Activated CD8-positive, alpha-beta memory T cell treated with anti-CD3 and anti-CD28 coated beads, Interleukin-2, amount 50 U/mL, for 24 hours (primary cell): Measurements from ENCODE around the gene NECAB2.
A peak's percentile ranks its signal among the peaks of the same experiment; 100 is the strongest.

Experiments used
- DNase-seq: peaks from one replicate; pipeline ENCODE4 v3.0.0-alpha.2; 2020; ENCODE audit errors: extremely low read depth

The NECAB2 gene

DNA sequence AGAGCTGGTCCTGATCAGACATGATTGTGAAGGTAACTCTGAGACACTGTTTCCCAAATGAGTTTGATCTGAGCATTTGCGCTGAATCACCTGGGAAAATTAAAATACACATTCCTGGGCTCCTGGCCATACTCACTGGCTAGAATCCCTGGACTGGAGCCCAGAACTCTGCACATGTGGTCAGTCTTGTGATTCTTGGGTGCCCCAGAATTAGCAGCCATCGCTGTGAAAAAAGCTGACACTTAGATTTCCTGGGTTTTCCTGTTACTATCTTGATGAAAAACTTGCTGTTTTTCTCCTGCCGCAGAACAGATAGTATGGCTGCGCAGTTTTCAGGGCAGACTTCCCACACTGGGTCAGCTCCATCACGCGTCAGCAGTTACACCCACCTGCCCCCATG lies 24.6 kb downstream of the NECAB2 start:
- DNase-seq = no peak

DNA sequence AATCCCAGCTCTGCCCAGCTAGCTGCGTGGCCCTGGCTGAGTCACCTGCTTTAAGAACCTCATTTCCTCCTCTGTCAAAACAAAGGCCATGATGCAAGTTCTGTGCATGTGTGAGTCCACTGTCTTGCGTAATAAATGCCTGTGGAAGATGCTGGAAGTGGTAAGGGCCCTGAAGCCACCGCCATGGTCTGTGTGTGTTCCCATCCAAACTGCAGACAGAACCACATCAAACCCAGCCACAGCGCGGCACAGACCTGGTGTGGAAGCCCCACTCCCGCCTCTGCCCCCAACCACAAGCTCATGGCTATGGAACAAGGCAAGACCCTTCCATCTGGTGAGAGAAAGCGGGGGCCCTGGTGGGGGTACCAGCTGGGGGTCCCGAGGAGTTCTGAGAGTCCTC lies 26.0 kb downstream of the NECAB2 start:
- DNase-seq = no peak

DNA sequence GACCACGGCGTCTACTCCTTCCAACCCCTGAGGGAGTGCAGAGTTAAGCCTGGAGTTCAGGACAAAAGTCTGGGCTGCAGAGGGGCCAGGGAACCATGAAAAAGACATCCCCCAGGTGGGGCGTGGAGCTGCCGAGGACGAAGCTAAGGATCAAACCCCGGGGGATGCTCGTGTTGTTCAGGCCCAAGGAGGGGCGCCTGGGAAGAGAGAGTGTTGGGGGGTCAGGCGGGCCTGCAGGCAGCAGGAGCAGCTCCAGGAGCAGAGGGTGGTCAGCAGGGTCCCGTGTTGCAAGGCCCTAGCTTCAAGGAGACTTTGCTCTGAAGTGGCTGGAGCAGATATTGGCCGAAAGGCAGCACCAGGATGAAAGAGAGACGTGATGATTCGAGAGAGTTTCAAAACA lies 26.7 kb downstream of the NECAB2 start:
- DNase-seq = no peak

DNA sequence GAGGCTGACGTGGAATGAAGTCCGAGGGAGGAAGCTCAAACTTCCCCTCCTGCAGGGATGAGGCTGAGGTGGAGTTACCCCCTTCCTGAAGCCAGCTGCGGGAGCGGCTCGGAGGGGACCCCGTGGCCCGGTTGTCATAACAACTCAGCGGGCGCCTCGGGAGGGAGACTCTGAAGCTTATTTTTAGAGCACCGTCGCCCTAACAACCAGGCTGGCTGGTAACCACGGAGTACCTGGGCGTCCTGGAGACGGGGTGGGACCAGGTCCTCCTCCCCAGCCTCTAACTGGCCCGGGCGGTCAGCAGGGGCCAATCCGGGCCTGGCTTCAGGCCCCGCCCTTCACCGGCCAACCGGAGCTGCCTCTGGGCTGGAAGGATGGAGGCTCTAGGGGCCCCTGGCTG lies 27.7 kb downstream of the NECAB2 start:
- DNase-seq = no peak

DNA sequence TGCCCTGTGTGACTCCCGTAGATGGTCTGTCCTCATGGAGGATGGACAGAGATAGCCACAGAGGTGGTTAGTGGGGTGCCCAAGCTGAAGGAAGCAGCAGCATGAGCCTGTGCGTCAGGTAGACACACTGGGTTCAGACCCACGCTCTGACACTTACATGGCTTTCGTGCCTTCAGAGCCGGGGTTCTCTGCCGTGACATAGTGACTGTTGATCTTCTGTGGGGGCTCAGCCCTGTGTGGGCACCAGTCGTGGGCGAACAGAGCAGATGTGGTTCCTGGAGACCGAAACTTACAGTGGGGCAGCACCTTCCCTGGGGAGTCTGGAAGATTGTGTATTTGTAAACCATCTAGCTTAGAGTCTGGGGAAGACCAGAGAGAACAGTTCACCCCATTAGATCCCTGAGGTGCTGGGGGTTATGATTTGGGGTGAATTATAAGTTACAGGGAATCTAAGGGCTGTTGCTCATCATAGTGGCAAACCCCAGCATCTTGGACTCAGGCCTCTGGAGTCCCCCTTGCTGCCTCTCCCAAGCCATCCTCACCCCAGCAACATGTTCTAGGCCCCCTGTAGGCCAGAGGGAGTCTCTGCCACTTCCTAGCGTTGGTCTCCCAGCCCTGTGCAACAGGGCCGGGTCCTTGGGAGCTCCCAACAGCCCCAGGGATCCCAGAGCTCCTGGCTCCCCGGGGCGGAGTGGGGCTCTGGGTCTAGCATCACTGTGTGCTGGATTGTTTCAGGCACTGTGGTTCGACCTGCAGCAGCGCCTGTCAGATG lies 28.6 kb downstream of the NECAB2 start:
- DNase-seq = no peak

DNA sequence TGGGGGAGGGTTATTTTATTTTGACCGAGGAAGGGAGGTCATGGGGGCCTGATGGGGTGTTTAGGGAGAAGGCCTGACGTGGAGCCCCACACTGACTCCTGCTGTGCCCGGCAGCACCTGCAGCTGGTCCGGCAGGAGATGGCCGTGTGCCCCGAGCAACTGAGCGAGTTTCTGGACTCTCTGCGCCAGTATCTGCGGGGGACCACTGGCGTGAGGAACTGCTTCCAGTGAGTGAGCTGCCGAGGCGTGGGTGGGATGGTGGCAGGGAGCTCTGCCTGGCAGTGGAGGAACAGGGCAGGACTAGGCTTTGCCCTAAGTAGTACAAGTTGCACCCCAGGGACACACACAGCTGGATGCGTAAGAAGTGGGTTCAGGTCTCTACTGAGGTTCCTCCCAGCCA lies 30.0 kb downstream of the NECAB2 start:
- DNase-seq = no peak

DNA sequence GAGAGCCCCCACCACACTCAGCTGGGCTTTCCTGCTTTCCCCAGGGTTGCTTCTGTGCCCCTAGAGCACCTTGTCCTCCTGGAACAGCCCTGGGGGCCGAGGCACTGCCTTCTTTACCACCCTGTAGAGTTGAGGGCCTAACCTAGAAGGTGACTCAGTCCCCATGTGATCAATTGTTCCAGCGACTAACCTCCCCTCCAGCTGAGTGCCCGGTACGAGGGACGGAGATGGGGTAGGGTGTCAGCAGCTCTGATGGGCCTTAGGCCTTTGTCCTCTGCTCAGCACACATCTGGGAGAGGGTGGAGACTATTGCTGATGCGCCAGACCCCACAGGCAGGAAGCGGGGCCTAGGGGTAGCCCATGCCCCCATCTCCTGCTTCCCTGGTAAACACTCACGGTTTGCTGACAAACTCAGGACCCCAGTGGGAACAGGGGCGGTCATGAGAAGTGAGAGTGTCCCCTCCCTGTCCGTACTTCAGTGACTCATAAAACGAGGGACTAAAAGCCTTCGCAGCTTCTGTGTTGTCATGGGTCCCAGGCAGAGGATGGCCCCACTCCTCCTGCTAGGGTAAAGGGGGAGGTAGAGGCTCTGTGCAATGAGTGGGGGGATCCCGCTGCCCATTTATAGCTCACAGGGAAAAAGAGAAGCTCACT lies 33.1 kb downstream of the NECAB2 start:
- DNase-seq = no peak

DNA sequence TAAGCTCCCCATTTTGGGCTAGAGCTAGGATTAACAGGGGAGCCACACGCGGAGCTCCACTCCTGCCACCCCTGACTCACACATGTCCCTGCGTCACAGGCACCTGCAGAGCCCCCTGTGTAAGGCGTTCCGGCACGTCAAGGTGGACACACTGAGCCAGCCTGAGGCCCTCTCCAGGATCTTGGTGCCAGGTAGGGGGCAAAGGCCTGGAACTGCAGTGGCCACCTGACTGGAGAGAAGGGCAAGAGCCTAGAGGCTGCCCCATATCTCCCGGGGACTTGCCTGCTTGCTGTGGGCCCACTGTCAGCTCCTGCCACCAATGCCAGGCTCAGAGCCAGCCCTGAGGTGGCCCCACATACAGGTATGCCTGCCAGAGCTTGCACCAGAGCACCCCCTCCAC lies 33.7 kb downstream of the NECAB2 start:
- DNase-seq = no peak

DNA sequence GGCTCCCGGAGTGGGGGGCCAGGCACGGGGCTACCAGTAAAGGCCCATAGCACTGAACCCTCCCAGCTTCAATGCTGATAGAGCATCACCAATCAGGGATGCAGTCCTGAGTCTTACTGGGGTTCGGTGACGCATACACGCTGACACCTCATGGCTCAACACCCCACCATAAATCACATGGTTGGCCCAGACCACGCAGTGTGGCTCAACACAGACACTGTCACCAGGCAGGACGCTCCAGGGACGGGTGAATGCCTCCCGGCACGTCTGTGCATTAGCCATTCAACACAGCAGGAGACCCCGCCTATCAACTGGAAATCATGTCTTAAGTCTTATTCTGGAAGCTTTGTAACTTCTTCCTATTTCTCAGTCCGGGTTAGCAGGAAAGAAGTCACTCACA lies 35.0 kb downstream of the NECAB2 start:
- no peak for DNase-seq

DNA sequence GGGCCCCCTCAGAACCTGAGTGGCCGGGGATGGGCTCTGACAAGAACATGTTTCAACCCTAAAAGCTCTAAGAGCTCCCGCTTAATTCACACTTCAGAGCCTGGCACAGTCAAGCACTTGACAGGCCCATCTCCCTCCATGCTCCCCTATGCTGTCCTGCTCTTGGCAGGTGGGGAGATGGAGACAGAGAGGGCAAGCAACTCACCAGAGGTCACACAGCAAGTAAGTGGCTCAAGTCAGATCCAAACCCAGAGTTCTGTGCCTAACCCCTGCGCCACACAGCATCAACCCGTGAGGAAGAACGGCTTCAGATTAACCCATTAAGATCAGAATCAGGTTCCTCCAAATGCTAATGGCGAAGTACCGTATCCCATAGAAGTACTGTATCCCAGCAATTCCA lies 36.4 kb downstream of the NECAB2 start:
- no peak for DNase-seq

DNA sequence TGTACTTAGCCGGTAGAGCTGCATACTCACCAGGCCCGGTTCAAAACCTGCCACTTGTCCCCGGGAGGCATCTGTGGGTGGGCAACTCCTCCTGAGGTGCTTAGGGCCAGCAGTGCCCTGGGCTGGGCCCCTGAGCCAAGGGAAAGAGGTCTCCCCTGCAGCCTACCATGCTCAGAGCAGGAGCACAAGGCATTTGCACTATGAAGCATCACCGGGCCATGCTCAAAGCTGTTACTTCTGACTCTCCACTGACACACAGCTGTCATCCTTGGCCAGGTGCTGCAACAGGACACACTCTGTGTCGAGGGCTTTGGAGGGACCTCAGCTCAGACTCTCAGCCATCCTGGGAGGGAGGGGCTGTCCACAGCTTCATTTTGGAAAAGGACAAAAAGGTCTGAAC lies 37.3 kb downstream of the NECAB2 start:
- DNase-seq = no peak

DNA sequence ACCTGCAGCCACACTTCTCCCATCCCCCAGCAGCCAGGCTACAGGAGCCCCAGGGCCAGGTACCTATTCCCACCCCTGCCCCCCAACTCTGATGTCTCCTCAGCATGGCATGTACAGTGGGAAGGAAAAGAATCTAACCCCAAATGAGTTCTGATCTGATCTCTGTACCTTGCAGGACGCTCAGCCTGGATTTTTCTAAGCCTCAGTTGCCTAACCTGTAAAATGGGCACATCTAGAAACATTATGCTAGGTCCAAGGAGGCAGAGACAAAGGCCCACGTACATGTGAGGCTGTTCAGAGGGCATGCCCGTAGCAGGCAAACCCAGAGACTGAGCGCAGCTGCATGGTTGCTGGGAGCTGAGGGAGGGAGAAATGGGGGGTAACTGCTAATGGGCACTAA lies 39.5 kb downstream of the NECAB2 start:
- DNase-seq = no peak

DNA sequence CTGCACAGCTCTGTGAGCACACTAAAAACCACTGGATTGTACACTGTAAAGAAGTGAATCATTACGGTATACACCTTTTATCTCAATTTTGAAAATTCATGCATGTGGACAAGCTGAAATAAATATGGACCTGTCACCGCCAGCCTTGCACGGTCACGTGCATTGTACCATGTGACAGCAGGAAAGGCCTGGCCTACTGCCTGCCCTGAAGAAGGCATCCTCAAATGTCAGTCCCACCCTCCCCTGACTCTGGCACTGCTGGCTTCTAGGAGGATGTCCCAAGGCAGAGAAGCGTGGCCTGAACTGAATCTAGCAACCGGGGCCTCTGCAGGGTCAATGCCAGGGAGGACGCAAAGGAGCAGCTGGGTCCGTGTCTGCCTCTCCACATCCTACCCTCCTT lies 39.9 kb downstream of the NECAB2 start:
- no peak for DNase-seq

DNA sequence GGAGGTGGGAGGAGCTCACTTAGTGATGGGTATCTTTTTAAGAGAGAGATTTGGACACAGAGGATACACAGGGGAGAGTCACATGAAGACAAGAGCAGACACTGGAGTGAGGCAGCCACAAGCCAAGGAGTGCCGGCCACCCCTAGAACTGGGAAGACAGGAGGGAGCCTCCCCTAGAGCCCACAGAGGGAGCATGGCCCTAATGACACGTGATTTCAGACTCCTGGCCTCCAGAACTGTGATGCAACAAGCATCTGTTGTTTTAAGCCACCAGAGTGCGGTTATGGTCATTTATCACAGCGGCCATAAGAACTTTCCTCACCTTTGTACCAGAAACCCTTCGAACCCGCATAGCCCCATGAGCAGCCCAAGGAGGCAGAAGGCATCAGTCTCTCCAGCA lies 41.2 kb downstream of the NECAB2 start:
- DNase-seq = no peak

DNA sequence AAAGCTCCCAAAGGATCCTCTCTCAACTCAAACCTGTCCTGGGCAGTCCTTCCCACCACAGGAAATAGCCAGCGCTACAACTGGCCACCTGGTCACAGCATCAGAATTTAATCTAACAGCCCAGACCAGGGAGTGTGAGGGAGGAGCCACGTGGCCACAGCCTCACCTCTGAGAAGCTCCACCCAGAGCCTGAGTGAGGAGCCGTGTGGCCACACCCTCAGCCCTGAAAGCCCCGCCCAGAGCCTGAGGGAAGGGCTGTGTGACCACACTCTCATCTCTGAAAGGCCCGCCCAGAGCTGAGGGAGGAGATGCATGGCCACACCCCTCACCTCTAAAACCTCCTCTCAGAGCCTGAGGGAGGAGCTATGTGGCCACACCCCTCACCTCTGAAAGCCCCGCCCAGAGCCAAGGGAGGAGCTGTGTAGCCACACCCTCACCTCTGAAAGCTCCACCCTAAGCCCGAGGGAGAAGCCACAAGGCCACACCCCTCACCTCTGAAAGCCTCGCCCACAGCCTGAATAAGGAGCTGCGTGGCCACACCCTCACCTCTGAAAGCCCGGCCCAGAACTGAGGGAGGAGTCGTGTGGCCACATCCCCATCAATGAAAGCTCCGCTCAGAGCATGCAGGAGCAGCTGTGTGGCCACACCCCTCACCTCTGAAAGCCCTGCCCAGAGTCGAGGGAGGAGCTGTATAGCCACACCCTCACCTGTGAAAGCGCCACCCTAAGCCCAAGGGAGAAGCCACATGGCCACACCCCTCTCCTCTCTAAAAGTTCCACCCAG lies 45.9 kb downstream of the NECAB2 start:
- peak; percentile 13 for DNase-seq

DNA sequence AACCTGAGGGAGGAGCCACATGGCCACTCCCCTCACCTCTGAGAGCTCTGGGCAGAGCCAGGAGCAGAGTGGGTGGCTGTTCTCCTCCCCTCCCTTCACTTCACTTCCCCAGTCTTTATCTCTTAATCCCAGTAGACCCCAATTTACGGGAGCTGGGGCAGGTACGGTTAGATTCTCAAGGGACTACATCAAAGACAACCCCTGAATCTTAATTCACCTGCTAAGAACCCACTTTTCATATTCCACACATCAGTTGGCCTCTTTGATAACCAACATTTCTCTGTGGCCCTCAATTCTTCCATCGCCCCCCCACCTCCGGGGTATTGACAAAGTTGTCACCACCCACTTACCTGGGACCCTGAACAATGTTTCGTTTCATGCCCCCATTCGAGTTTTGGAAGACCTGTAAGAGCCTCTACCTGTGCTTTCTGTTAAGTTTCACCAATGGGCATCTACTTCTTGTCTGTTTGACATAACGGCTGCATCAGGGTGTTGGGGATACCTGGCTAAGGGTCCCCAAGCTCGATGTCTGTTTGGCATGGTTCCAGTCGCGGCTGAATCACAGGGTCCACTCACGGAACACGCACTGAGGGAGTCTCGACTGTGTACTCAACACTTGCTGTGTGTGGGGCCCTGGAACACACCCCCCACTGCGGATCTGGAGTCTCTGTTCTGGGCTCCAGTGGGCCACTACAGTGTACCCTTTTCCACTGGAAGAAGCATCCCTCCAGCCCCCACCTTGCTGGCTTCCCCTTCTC lies 46.7 kb downstream of the NECAB2 start:
- no peak for DNase-seq

DNA sequence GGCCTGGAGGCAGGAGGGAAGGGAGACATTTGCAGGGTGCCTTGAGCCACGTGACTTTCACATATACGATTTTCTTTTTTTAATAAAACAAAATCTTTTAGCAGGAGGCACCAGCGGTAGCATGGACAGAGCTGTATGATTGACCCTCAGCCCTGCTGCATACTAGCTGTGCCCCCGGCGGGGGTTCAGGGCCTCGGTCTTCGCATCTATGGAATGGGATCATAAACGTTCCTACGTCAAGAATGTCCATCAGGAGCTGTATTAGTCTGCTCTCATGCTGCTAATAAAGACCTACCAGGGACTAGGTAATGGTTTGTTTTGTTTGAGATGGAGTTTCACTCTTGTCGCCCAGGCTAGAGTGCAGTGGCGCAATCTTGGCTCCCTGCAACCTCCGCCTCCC lies 47.4 kb downstream of the NECAB2 start:
- no peak for DNase-seq

DNA sequence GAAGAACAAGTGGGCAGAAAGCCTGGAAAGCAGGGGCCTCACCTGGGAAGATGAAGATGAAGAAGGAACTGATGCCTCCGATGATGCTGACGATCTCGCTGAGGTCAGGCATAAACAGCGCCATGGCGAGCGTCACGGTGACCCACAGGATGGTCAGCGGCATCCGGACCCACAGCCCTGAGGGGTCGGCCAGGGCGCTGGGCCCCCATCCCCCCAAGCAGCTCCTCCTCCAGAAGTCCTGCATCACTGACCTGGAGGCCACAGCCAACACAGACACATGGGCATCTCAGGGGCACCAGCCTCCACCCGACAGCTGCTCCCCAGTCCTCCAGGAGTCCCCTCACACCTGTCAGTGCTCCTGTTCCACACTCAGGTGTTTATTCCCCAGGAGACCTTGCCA lies 48.4 kb downstream of the NECAB2 start:
- DNase-seq = no peak

DNA sequence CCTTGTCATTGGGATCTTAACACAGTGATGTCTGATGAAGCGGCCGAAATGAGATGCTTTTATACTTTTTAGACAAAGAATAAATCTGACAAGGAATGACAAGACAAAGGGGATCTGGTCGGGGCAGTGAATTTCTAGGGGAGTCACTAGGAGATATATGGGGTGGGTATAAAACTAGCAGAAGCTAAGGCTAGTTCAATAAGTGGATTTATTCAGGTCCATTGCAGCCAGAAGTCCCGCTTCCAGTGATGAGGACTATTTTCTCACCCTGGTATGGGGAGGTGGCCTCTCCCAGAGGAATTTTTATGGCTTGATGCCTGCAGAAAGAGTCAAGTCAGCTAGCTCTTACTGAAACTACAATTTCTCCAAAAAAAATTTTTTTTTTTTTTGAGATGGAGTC lies 50.7 kb downstream of the NECAB2 start:
- DNase-seq = no peak

DNA sequence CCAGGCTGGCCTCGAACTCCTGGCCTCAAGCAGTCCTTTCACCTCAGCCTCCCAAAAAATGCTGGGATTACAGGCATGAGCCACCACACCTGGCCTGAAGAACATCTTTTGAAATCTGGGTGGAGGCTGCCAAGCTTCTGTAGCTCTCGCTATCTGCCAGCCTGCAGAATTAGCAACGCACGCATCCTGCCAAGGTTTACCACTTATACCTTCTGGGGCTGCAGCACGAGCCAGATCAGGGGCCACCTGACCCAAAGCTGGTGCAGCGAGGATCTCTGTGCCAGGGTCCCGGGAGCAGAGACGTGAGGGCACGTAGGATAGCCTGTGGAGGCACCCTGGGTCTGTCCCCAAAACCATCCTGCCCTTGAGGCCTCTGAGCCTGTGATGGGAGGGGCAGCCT lies 52.3 kb downstream of the NECAB2 start:
- DNase-seq = no peak

DNA sequence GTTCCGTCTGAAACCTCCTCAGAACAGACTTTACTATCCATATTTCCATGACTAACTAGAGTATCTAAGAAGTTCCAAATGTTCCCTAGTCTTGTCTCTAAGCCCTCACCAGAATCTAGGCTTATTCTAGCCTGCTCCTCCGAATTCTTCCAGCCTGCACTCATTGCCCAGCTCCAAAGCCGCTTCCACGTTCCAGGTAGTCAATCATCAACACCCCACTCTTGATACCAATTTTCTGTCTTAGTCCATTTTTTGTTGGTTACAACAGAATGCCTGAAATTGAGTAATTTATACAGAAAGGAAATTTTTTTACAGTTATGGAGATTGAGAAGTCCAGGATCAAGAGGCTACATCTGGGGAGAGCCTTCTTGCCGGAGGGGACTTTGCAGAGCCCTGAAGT lies 53.4 kb downstream of the NECAB2 start:
- no peak for DNase-seq

DNA sequence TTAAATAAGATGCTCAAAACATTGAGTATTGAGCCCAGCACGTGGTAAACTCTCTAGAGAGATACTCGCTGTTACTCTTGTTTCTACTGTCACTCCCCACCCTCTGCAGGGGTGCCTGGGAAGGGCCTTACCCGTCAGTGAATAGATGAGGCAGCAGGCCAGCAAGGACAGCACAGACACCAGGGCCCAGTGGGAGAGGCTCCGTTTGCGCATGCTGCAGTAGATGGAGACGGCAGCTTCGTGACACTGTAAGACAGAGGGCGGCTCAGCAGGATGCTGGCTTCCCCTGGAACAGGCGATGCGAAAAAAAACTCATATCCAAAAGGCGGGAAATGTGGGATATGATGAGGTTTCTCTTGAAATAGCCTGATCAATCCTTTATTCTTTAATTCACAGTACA lies 54.6 kb downstream of the NECAB2 start:
- no peak for DNase-seq
